OCI-LY1 (cell line): ENCODE data around the gene U2AF1L4.

Experiments
- H2AFZ ChIP-seq: fragments of 200-600 bp; sonication (generic), shearing (Covaris generic); 2 replicates; pipeline ENCODE4 v1.6.0; 2014; ENCODE audit warnings: antibody characterized with exemption, mild to moderate bottlenecking, low read length
- H3F3A ChIP-seq: fragments of 200-600 bp; sonication (generic), shearing (Covaris generic); 2 replicates; pipeline ENCODE4 v1.6.0; 2014; ENCODE audit warnings: mild to moderate bottlenecking, antibody characterized with exemption, low read length, moderate library complexity; ENCODE audit not compliant: insufficient read depth
- H3K27ac ChIP-seq: fragments of 200-600 bp; sonication (generic); 2 replicates; pipeline ENCODE4 v1.5.1; 2014; ENCODE audit warnings: low read length, mixed run types, mild to moderate bottlenecking, low read depth; ENCODE audit not compliant: poor library complexity, severe bottlenecking
- H3K27me3 ChIP-seq: fragments of 200-600 bp; sonication (generic); 2 replicates; pipeline ENCODE4 v1.6.0; 2014; ENCODE audit warnings: antibody characterized with exemption, mild to moderate bottlenecking, low read length, moderate library complexity; ENCODE audit not compliant: insufficient read depth
- H3K36me3 ChIP-seq: fragments of 200-600 bp; sonication (generic); 2 replicates; pipeline ENCODE4 v1.6.1; 2014; ENCODE audit warnings: mild to moderate bottlenecking, antibody characterized with exemption, low read length, moderate library complexity, mixed read lengths; ENCODE audit not compliant: insufficient read depth
- H3K4me1 ChIP-seq: fragments of 200-600 bp; sonication (generic); 2 replicates; pipeline ENCODE4 v1.5.1; 2014; ENCODE audit warnings: mild to moderate bottlenecking, low read length, moderate library complexity; ENCODE audit not compliant: insufficient read depth, severe bottlenecking
- H3K4me2 ChIP-seq: fragments of 200-600 bp; sonication (generic), shearing (Covaris generic); 2 replicates; pipeline ENCODE4 v1.6.1; 2014; ENCODE audit warnings: low read length
- H3K4me3 ChIP-seq: fragments of 200-600 bp; sonication (generic); 2 replicates; pipeline ENCODE4 v1.5.1; 2014; ENCODE audit warnings: low read length, low read depth, mild to moderate bottlenecking, mixed read lengths; ENCODE audit not compliant: poor library complexity, severe bottlenecking
- H3K79me2 ChIP-seq: fragments of 200-600 bp; shearing (Covaris generic); 2 replicates; pipeline ENCODE4 v1.6.1; 2016; ENCODE audit warnings: mixed run types, low read length, mixed read lengths; ENCODE audit not compliant: insufficient read depth
- H3K9ac ChIP-seq: fragments of 200-600 bp; sonication (generic), shearing (Covaris generic); 2 replicates; pipeline ENCODE4 v1.6.1; 2014; ENCODE audit warnings: mild to moderate bottlenecking, low read length, mixed read lengths
- H3K9me2 ChIP-seq: fragments of 200-600 bp; sonication (generic), shearing (Covaris generic); 2 replicates; pipeline ENCODE4 v1.6.1; 2014; ENCODE audit warnings: low read depth, mild to moderate bottlenecking, low read length, mixed read lengths
- H3K9me3 ChIP-seq: fragments of 200-600 bp; shearing (Covaris generic); 2 replicates; pipeline ENCODE4 v1.6.1; 2014; ENCODE audit warnings: low read length, mixed read lengths
- H4K20me1 ChIP-seq: fragments of 200-600 bp; sonication (generic), shearing (Covaris generic); 2 replicates; pipeline ENCODE4 v1.6.0; 2016; ENCODE audit warnings: mild to moderate bottlenecking, low read length; ENCODE audit not compliant: insufficient read depth
- EZH2 ChIP-seq: fragments of 200-600 bp; sonication (generic), shearing (Covaris generic); IDR thresholded peaks from 2 replicates; pipeline ENCODE4 v1.8.0; 2017; ENCODE audit warnings: borderline replicate concordance, mixed run types, mild to moderate bottlenecking, antibody characterized with exemption, low read length, moderate library complexity, mixed read lengths
- TF ChIP-seq, protein P1 (sequence below): fragments of 200-600 bp; sonication (generic), shearing (Covaris generic); IDR thresholded peaks from 2 replicates; pipeline ENCODE4 v1.5.1; 2017; ENCODE audit warnings: mild to moderate bottlenecking, antibody characterized with exemption, low read length, moderate library complexity, mixed read lengths

U2AF1L4 gene

DNA sequence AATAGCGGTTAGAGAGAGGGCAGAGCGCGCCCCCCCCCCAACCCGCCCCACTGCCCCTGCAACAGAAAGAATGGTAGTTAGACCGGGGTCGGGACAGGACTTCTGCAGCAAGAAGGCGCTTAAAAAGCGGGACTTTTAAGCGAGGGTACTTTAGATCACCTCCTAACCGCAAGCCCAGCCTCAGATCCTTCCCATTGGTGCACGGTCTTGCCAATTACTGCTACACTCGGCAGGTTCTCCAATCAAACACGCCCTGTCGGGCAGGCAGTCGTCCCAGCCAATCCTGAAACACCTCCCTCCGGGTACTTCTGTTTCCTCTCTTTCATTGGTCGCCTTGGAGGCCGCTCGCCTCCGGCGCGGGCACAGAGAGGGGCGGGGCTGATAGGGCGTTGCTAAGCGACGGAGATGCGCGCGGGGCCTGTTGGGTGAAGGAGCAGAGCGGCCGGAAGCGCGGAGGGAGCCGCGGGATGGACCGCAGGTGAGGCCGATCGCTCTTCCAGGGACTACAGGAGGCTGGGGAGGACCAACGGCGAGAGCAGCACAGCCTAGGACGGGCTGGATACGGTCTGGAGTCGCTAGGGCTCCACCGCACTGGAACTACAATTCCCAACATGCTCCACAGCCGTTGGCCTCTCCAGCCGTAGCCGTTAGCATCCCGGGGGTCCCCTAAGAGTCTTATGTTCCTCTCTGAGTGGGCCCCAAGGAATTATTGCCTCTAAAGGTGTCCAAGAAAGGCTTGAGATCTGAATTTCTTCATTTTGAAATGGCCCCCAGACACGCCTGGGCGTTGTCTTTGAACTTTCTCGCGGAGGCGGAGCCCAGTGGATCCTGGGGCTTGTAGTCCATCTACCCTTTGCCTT is 12.8 kb upstream of the U2AF1L4 start, which contains the start of gene PROSER3:
Gene PROSER3, plus strand, starts transcription at position 428 of the 860 bp plus-strand sequence. Its CDS starts 40 bp downstream, at position 468.
- peak within 1 kb of the TSS; percentile 85 for H3K27ac ChIP-seq
- H3K9me3 ChIP-seq = no peaks in the 10 kb centered on the region
- TF ChIP-seq EZH2 = no peak
- TF ChIP-seq, protein P1, sequence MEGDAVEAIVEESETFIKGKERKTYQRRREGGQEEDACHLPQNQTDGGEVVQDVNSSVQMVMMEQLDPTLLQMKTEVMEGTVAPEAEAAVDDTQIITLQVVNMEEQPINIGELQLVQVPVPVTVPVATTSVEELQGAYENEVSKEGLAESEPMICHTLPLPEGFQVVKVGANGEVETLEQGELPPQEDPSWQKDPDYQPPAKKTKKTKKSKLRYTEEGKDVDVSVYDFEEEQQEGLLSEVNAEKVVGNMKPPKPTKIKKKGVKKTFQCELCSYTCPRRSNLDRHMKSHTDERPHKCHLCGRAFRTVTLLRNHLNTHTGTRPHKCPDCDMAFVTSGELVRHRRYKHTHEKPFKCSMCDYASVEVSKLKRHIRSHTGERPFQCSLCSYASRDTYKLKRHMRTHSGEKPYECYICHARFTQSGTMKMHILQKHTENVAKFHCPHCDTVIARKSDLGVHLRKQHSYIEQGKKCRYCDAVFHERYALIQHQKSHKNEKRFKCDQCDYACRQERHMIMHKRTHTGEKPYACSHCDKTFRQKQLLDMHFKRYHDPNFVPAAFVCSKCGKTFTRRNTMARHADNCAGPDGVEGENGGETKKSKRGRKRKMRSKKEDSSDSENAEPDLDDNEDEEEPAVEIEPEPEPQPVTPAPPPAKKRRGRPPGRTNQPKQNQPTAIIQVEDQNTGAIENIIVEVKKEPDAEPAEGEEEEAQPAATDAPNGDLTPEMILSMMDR = no peak
- no peaks in the 10 kb centered on the region for H3F3A ChIP-seq
- no peaks in the 10 kb centered on the region for H3K9me2 ChIP-seq
- peak within 1 kb of the TSS; percentile 92 for H3K4me3 ChIP-seq
- H3K4me2 ChIP-seq = peak within 1 kb of the TSS; percentile 81
- H3K36me3 ChIP-seq = peaks cover 25% of the 10 kb centered on the region
- H3K9ac ChIP-seq = peak within 1 kb of the TSS; percentile 93
- H4K20me1 ChIP-seq = no peaks in the 10 kb centered on the region
- peaks cover 21% of the 10 kb centered on the region for H3K4me1 ChIP-seq
- H3K79me2 ChIP-seq = no peaks in the 10 kb centered on the region
- no peaks in the 10 kb centered on the region for H3K27me3 ChIP-seq
- H2AFZ ChIP-seq = no peak within 1 kb of the TSS

- Histone ChIP-seq H3K27ac (peak overlapping the region; percentile 70), H3K9me2 (no peaks in the 10 kb centered on the region), H3K4me2 (peak overlapping the region; percentile 81), H3K9ac (peak overlapping the region; percentile 71), H3K4me1 (peaks cover 21% of the 10 kb centered on the region), H4K20me1 (no peaks in the 10 kb centered on the region), H3K36me3 (peaks cover 27% of the 10 kb centered on the region), H3K79me2 (no peaks in the 10 kb centered on the region), H3K27me3 (no peaks in the 10 kb centered on the region), H3K9me3 (no peaks in the 10 kb centered on the region), H3F3A (no peaks in the 10 kb centered on the region), H3K4me3 (peak overlapping the region; percentile 92), H2AFZ (no peak overlapping the region)
- TF ChIP-seq, protein P1 = no peak
- TF ChIP-seq EZH2 = no peak
Observed at GRCh38 chr19:35757231-35757748, 12.1 kb upstream of the U2AF1L4 start.

DNA sequence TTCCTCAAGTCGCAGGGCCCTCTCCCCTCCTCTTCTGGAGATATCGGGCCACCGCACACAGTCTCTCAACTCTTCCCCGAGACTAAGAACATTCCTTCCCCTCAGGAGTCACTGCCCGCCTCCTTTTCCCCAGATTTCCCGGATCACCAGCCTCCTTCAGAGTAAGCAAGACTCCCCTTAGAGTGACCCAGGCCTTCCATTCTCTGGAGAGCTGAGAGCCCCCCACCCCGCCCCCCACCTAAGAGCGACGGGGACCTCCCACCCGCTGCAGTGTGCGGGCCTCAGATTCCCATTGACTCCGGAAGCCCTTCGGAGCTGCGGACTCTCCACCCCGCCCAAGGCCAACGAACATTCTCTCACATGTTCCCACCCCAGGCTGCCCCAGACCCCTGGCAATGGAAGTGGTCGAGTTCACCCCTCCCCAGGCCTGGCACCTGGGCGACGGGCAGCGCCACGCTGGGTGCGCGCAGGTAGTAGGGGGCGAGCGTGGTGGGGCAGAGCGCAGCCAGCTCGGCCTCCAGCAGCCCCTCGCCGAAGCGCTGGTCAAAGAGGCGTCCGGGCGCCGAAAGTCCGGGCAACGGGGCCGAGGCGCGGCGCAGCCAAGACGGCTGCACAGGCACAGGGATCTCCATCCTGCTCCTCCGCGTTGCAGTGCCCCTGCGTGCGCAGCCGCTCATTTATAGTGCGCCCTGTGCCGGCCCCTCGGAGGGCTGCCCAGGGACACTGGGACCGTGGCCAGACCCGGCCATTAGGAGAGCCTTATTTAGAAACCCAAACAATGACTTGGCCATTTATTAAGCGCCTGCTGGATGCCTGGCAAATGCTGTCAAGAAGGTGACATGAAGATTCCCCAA is 11.4 kb upstream of the U2AF1L4 start, which contains the start of gene HSPB6:
Gene HSPB6, minus strand, starts transcription at position 653 of the 854 bp plus-strand sequence. Its CDS starts 21 bp downstream, at position 632.
- no peaks in the 10 kb centered on the region for H4K20me1 ChIP-seq
- TF ChIP-seq, protein P1 = no peak
- TF ChIP-seq EZH2 = no peak
- no peaks in the 10 kb centered on the region for H3K9me2 ChIP-seq
- peaks cover 22% of the 10 kb centered on the region for H3K36me3 ChIP-seq
- peaks cover 21% of the 10 kb centered on the region for H3K4me1 ChIP-seq
- no peaks in the 10 kb centered on the region for H3K27me3 ChIP-seq
- peak within 1 kb of the TSS; percentile 70 for H3K27ac ChIP-seq
- peak within 1 kb of the TSS; percentile 81 for H3K4me2 ChIP-seq
- H3K9ac ChIP-seq = peak within 1 kb of the TSS; percentile 71
- no peaks in the 10 kb centered on the region for H3K9me3 ChIP-seq
- no peaks in the 10 kb centered on the region for H3F3A ChIP-seq
- H3K79me2 ChIP-seq = no peaks in the 10 kb centered on the region
- no peak within 1 kb of the TSS for H2AFZ ChIP-seq
- peak within 1 kb of the TSS; percentile 92 for H3K4me3 ChIP-seq
